OCI-LY1 (cell line): Measurements from ENCODE around the gene TGM2.

ENCODE experiments used
- H2AFZ ChIP-seq: fragments of 200-600 bp; sonication (generic), shearing (Covaris generic); 2 replicates; pipeline ENCODE4 v1.6.0; 2014; ENCODE audit warnings: antibody characterized with exemption, mild to moderate bottlenecking, low read length
- H3F3A ChIP-seq: fragments of 200-600 bp; sonication (generic), shearing (Covaris generic); 2 replicates; pipeline ENCODE4 v1.6.0; 2014; ENCODE audit warnings: mild to moderate bottlenecking, antibody characterized with exemption, low read length, moderate library complexity; ENCODE audit not compliant: insufficient read depth
- H3K27ac ChIP-seq: fragments of 200-600 bp; sonication (generic); 2 replicates; pipeline ENCODE4 v1.5.1; 2014; ENCODE audit warnings: low read length, mixed run types, mild to moderate bottlenecking, low read depth; ENCODE audit not compliant: poor library complexity, severe bottlenecking
- H3K27me3 ChIP-seq: fragments of 200-600 bp; sonication (generic); 2 replicates; pipeline ENCODE4 v1.6.0; 2014; ENCODE audit warnings: antibody characterized with exemption, mild to moderate bottlenecking, low read length, moderate library complexity; ENCODE audit not compliant: insufficient read depth
- H3K36me3 ChIP-seq: fragments of 200-600 bp; sonication (generic); 2 replicates; pipeline ENCODE4 v1.6.1; 2014; ENCODE audit warnings: mild to moderate bottlenecking, antibody characterized with exemption, low read length, moderate library complexity, mixed read lengths; ENCODE audit not compliant: insufficient read depth
- H3K4me1 ChIP-seq: fragments of 200-600 bp; sonication (generic); 2 replicates; pipeline ENCODE4 v1.5.1; 2014; ENCODE audit warnings: mild to moderate bottlenecking, low read length, moderate library complexity; ENCODE audit not compliant: insufficient read depth, severe bottlenecking
- H3K4me2 ChIP-seq: fragments of 200-600 bp; sonication (generic), shearing (Covaris generic); 2 replicates; pipeline ENCODE4 v1.6.1; 2014; ENCODE audit warnings: low read length
- H3K4me3 ChIP-seq: fragments of 200-600 bp; sonication (generic); 2 replicates; pipeline ENCODE4 v1.5.1; 2014; ENCODE audit warnings: low read length, low read depth, mild to moderate bottlenecking, mixed read lengths; ENCODE audit not compliant: poor library complexity, severe bottlenecking
- H3K79me2 ChIP-seq: fragments of 200-600 bp; shearing (Covaris generic); 2 replicates; pipeline ENCODE4 v1.6.1; 2016; ENCODE audit warnings: mixed run types, low read length, mixed read lengths; ENCODE audit not compliant: insufficient read depth
- H3K9ac ChIP-seq: fragments of 200-600 bp; sonication (generic), shearing (Covaris generic); 2 replicates; pipeline ENCODE4 v1.6.1; 2014; ENCODE audit warnings: mild to moderate bottlenecking, low read length, mixed read lengths
- H3K9me2 ChIP-seq: fragments of 200-600 bp; sonication (generic), shearing (Covaris generic); 2 replicates; pipeline ENCODE4 v1.6.1; 2014; ENCODE audit warnings: low read depth, mild to moderate bottlenecking, low read length, mixed read lengths
- H3K9me3 ChIP-seq: fragments of 200-600 bp; shearing (Covaris generic); 2 replicates; pipeline ENCODE4 v1.6.1; 2014; ENCODE audit warnings: low read length, mixed read lengths
- H4K20me1 ChIP-seq: fragments of 200-600 bp; sonication (generic), shearing (Covaris generic); 2 replicates; pipeline ENCODE4 v1.6.0; 2016; ENCODE audit warnings: mild to moderate bottlenecking, low read length; ENCODE audit not compliant: insufficient read depth
- EZH2 ChIP-seq: fragments of 200-600 bp; sonication (generic), shearing (Covaris generic); IDR thresholded peaks from 2 replicates; pipeline ENCODE4 v1.8.0; 2017; ENCODE audit warnings: borderline replicate concordance, mixed run types, mild to moderate bottlenecking, antibody characterized with exemption, low read length, moderate library complexity, mixed read lengths
- TF ChIP-seq, protein P1 (sequence below): fragments of 200-600 bp; sonication (generic), shearing (Covaris generic); IDR thresholded peaks from 2 replicates; pipeline ENCODE4 v1.5.1; 2017; ENCODE audit warnings: mild to moderate bottlenecking, antibody characterized with exemption, low read length, moderate library complexity, mixed read lengths

Gene TGM2

DNA sequence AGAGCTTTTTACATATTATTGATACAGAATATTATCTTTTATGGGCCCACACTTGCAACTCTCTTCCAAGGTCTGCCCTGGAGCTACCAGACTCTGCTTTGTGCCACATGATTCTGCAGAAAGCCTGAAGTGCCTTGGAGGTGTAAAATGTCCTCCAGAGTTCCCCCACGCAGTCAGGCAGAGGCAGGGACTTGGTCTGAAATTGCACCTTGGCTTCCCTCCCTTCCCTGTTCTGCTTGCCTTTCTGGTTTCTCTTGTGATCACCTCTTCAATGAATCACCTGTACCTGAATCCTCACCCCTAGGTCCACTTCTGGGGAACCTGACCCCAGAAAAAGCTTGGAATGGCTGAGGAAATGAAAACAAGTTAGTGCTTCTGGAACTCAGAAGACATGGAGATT lies 43.0 kb upstream of the TGM2 start:
- Histone ChIP-seq H3K4me1 (no peaks in the 10 kb centered on the region), H3F3A (no peaks in the 10 kb centered on the region), H3K36me3 (no peaks in the 10 kb centered on the region), H2AFZ (no peak overlapping the region), H3K9me3 (no peaks in the 10 kb centered on the region), H3K4me3 (no peak overlapping the region), H3K79me2 (no peaks in the 10 kb centered on the region), H4K20me1 (no peaks in the 10 kb centered on the region), H3K4me2 (no peak overlapping the region), H3K27me3 (no peaks in the 10 kb centered on the region; the same call in 1 of the 2 replicates), H3K27ac (no peak overlapping the region), H3K9me2 (no peaks in the 10 kb centered on the region), H3K9ac (no peak overlapping the region)
- TF ChIP-seq EZH2 = no peak
- TF ChIP-seq, protein P1, sequence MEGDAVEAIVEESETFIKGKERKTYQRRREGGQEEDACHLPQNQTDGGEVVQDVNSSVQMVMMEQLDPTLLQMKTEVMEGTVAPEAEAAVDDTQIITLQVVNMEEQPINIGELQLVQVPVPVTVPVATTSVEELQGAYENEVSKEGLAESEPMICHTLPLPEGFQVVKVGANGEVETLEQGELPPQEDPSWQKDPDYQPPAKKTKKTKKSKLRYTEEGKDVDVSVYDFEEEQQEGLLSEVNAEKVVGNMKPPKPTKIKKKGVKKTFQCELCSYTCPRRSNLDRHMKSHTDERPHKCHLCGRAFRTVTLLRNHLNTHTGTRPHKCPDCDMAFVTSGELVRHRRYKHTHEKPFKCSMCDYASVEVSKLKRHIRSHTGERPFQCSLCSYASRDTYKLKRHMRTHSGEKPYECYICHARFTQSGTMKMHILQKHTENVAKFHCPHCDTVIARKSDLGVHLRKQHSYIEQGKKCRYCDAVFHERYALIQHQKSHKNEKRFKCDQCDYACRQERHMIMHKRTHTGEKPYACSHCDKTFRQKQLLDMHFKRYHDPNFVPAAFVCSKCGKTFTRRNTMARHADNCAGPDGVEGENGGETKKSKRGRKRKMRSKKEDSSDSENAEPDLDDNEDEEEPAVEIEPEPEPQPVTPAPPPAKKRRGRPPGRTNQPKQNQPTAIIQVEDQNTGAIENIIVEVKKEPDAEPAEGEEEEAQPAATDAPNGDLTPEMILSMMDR = no peak

DNA sequence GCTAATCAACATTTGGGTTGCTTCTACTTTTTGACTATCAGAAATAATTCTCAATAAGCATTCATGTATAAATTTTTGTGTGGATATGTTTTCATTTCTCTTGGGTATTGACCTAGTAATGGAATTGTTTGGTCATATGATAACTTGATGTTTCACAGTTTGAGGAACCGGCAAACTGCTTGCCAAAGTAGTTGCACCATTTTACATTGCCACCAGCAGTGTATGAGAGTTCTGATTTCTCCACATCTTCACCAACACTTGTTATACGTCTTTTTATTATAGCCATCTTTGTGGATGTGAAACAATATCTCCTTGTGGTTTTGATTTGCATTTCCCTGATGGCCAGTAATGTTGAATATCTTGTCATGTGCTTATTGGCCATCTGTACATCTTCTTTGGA lies 42.6 kb upstream of the TGM2 start:
- Histone ChIP-seq H3K9me3 (no peaks in the 10 kb centered on the region), H4K20me1 (no peaks in the 10 kb centered on the region), H3K9me2 (no peaks in the 10 kb centered on the region), H3K4me3 (no peak overlapping the region), H3K27me3 (no peaks in the 10 kb centered on the region; the same call in 1 of the 2 replicates), H3F3A (no peaks in the 10 kb centered on the region), H3K36me3 (no peaks in the 10 kb centered on the region), H3K9ac (no peak overlapping the region), H2AFZ (no peak overlapping the region), H3K4me2 (no peak overlapping the region), H3K79me2 (no peaks in the 10 kb centered on the region), H3K27ac (no peak overlapping the region), H3K4me1 (no peaks in the 10 kb centered on the region)
- no peak for TF ChIP-seq EZH2
- TF ChIP-seq, protein P1 = no peak

DNA sequence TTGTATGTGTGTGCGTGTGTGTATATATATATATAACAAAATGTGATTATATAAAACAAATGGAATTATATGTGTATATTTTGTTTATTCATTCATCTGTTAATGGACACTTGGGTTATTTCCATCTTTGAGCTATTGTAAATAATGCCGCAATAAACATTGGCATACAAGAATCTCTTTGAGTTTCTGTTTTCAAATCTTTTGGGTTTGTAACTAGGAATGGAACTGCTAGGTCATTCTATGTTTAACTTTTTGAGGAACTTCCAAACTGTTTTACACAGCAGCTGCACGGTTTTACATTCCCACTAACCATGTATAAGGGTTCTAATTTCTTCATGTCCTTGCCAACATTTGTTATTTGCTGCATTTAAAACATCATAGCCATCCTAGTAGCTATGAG lies 39.9 kb upstream of the TGM2 start:
- H3K79me2 ChIP-seq = no peaks in the 10 kb centered on the region
- no peak overlapping the region for H3K27ac ChIP-seq
- H3F3A ChIP-seq = no peaks in the 10 kb centered on the region
- no peaks in the 10 kb centered on the region for H3K9me3 ChIP-seq
- TF ChIP-seq EZH2 = no peak
- TF ChIP-seq, protein P1 = no peak
- no peaks in the 10 kb centered on the region for H3K4me1 ChIP-seq
- no peak overlapping the region for H3K9ac ChIP-seq
- H3K9me2 ChIP-seq = no peaks in the 10 kb centered on the region
- H2AFZ ChIP-seq = no peak overlapping the region
- no peak overlapping the region for H3K4me3 ChIP-seq
- H3K4me2 ChIP-seq = no peak overlapping the region
- no peaks in the 10 kb centered on the region for H4K20me1 ChIP-seq
- H3K27me3 ChIP-seq = no peaks in the 10 kb centered on the region; the same call in 1 of the 2 replicates
- no peaks in the 10 kb centered on the region for H3K36me3 ChIP-seq
